Measurements from ENCODE around the gene TMEM245. TPM values are rescaled to one million over a fixed set of nuclear protein-coding genes. Genes with fewer than 3 reads are reported as not detected.

TMEM245 gene
- total RNA-seq, 1 experiment from 2014 or later: 52.2 TPM

DNA sequence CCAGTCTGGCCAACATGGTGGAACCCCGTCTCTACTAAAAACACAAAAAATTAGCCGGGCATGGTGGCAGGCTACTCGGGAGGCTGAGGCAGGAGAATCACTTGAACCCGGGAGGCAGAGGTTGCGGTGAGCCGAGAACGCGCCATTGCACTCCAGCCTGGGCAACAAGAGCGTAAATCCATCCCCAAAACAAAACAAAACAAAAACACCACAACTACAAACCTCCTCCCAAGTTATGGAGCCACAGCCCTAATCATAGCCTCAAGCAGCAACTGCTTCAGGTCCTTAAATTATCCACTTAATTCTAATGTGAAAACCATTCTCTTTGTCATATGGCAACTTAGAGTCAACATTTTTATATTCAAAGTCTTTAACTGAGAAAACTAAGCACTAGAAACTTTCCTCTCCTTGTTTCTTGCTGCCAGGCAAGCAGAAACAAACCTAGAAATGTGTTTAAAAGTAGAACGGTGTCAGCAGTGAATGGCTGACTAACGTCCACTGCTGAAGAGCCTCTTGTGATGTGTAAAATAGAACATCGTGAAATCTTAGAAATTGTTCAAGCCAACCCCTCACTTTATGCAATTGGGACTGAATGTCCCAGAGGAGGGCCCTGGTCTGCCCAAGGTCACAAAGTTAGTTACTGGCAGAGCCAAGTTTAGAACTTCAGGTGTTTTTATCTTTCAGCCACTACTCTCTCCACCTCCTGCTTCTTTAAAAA, 5.7 kb downstream of the TMEM245 start:
- TF ChIP-seq, protein P1, sequence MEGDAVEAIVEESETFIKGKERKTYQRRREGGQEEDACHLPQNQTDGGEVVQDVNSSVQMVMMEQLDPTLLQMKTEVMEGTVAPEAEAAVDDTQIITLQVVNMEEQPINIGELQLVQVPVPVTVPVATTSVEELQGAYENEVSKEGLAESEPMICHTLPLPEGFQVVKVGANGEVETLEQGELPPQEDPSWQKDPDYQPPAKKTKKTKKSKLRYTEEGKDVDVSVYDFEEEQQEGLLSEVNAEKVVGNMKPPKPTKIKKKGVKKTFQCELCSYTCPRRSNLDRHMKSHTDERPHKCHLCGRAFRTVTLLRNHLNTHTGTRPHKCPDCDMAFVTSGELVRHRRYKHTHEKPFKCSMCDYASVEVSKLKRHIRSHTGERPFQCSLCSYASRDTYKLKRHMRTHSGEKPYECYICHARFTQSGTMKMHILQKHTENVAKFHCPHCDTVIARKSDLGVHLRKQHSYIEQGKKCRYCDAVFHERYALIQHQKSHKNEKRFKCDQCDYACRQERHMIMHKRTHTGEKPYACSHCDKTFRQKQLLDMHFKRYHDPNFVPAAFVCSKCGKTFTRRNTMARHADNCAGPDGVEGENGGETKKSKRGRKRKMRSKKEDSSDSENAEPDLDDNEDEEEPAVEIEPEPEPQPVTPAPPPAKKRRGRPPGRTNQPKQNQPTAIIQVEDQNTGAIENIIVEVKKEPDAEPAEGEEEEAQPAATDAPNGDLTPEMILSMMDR (IDR thresholded peaks at IDR 0.05; ENCODE audit: unreplicated experiment): no peak
- H3K36me3 Mint-ChIP-seq (ENCODE audit: insufficient read depth, unreplicated experiment): peaks cover 25% of the 10 kb centered on the region
- no peak for DNase-seq
- peaks cover 39% of the 10 kb centered on the region for H3K4me1 Mint-ChIP-seq (ENCODE audit: low read depth, unreplicated experiment)
- H3K9me3 Mint-ChIP-seq (ENCODE audit: low read depth, unreplicated experiment): no peaks in the 10 kb centered on the region
- H3K4me3 Mint-ChIP-seq (ENCODE audit: low read depth, unreplicated experiment): no peak overlapping the region
- BruUV-seq (replicated peaks): no TSS peak
- no peaks in the 10 kb centered on the region for H3K27me3 Mint-ChIP-seq (ENCODE audit: unreplicated experiment)
- no peak overlapping the region for H3K27ac Mint-ChIP-seq (ENCODE audit: unreplicated experiment)
- CTCF ChIA-PET: no interaction called here
- intact Hi-C loops (cut with micrococcal nuclease; ENCODE audit: unreplicated experiment): loop anchor here (10.0 kb wide), 1 partner anchor 49 kb away; no protein-coding TSS in a partner anchor

GRCh38 chr9:109113254-109113653, 6.5 kb downstream of the TMEM245 start:
- BruUV-seq (replicated peaks): no TSS peak
- Mint-ChIP-seq H3K27ac (ENCODE audit: unreplicated experiment) (no peak overlapping the region), H3K9me3 (ENCODE audit: low read depth, unreplicated experiment) (no peaks in the 10 kb centered on the region), H3K4me3 (ENCODE audit: low read depth, unreplicated experiment) (no peak overlapping the region), H3K27me3 (ENCODE audit: unreplicated experiment) (no peaks in the 10 kb centered on the region), H3K36me3 (ENCODE audit: insufficient read depth, unreplicated experiment) (peaks cover 17% of the 10 kb centered on the region), H3K4me1 (ENCODE audit: low read depth, unreplicated experiment) (peaks cover 39% of the 10 kb centered on the region)
- intact Hi-C loops (cut with micrococcal nuclease; ENCODE audit: unreplicated experiment): loop anchor here (10.0 kb wide), 1 partner anchor 48 kb away; no protein-coding TSS in a partner anchor
- CTCF ChIA-PET: no interaction called here
- TF ChIP-seq, protein P1 (IDR thresholded peaks at IDR 0.05; ENCODE audit: unreplicated experiment): no peak
- no peak for DNase-seq

GRCh38 chr9:109110329-109111021, 9.3 kb downstream of the TMEM245 start:
- intact Hi-C loops (cut with micrococcal nuclease; ENCODE audit: unreplicated experiment): loop anchor here (2.0 to 10.0 kb wide), 2 partner anchors 46 to 74 kb away; no protein-coding TSS in a partner anchor
- Mint-ChIP-seq H3K27ac (ENCODE audit: unreplicated experiment) (peak overlapping the region; percentile 73), H3K27me3 (ENCODE audit: unreplicated experiment) (no peaks in the 10 kb centered on the region), H3K9me3 (ENCODE audit: low read depth, unreplicated experiment) (no peaks in the 10 kb centered on the region), H3K36me3 (ENCODE audit: insufficient read depth, unreplicated experiment) (peaks cover 11% of the 10 kb centered on the region), H3K4me3 (ENCODE audit: low read depth, unreplicated experiment) (peak overlapping the region; percentile 36), H3K4me1 (ENCODE audit: low read depth, unreplicated experiment) (peaks cover 39% of the 10 kb centered on the region)
- TF ChIP-seq, protein P1 (IDR thresholded peaks at IDR 0.05; ENCODE audit: unreplicated experiment): no peak
- no peak for DNase-seq
- CTCF ChIA-PET: interaction anchor here (2.5 kb wide), 1 partner anchor 9 kb away, joined by 8 read pairs; the partner anchor contains the start of gene TMEM245
- BruUV-seq (replicated peaks): no TSS peak

GRCh38 chr9:109109967-109110328, 9.8 kb downstream of the TMEM245 start:
- peaks cover 10% of the 10 kb centered on the region for H3K36me3 Mint-ChIP-seq (ENCODE audit: insufficient read depth, unreplicated experiment)
- no peak for DNase-seq
- H3K27ac Mint-ChIP-seq (ENCODE audit: unreplicated experiment): peak overlapping the region; percentile 73
- H3K4me3 Mint-ChIP-seq (ENCODE audit: low read depth, unreplicated experiment): peak overlapping the region; percentile 36
- no TSS peak for BruUV-seq (replicated peaks)
- H3K27me3 Mint-ChIP-seq (ENCODE audit: unreplicated experiment): no peaks in the 10 kb centered on the region
- intact Hi-C loops (cut with micrococcal nuclease; ENCODE audit: unreplicated experiment): loop anchor here (2.0 to 10.0 kb wide), 2 partner anchors 45 to 73 kb away; no protein-coding TSS in a partner anchor
- CTCF ChIA-PET: interaction anchor here (2.5 kb wide), 1 partner anchor 10 kb away, joined by 8 read pairs; the partner anchor contains the start of gene TMEM245
- no peaks in the 10 kb centered on the region for H3K9me3 Mint-ChIP-seq (ENCODE audit: low read depth, unreplicated experiment)
- TF ChIP-seq, protein P1 (IDR thresholded peaks at IDR 0.05; ENCODE audit: unreplicated experiment): no peak
- H3K4me1 Mint-ChIP-seq (ENCODE audit: low read depth, unreplicated experiment): peaks cover 36% of the 10 kb centered on the region
